Activated CD4-positive, CD25-positive, alpha-beta regulatory T cell treated with anti-CD3 and anti-CD28 coated beads, Interleukin-2, amount 50 U/mL, for 24 hours (primary cell): Measurements from ENCODE around the gene TSKU.

Experiments used
- ATAC-seq, 2 donors: fragments of 150-1000 bp; cut with Tn5 transposase; one replicate each; pipeline ENCODE4 v1.10.0; 2021; ENCODE audit warnings: mild to moderate bottlenecking in 1 of 2, moderate library complexity in 1 of 2

The TSKU gene

DNA sequence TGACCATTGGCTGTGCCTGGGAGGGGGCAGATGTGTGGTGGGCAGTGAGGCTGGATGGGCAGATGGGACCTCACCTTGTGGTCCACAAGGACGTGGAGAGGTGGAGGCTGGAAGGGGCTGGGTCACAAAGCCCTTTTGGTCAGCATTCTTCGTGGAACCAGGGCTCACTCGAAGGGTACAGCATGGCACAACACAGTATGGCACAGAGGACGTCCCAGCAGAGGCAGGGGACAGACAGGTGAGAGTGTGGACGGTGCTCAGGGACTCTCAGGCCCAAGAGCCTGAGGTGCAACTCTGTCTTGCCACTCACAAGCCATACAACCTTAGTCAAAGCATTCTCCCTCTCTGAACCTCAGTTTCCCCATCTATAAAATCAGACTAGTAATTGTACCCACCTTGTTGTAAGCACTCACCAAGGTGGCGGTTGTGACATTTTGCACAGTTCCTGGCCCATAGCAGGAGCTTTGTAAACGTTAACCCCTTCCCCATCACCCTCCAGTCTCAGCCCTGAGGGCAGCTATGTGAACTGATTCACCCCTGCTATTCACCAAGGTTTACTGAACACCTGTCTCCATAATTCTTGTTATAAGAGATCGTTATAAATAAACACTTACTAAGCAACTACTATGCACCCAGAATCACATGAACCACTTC lies 11.6 kb upstream of the TSKU start:
- no peak for ATAC-seq

DNA sequence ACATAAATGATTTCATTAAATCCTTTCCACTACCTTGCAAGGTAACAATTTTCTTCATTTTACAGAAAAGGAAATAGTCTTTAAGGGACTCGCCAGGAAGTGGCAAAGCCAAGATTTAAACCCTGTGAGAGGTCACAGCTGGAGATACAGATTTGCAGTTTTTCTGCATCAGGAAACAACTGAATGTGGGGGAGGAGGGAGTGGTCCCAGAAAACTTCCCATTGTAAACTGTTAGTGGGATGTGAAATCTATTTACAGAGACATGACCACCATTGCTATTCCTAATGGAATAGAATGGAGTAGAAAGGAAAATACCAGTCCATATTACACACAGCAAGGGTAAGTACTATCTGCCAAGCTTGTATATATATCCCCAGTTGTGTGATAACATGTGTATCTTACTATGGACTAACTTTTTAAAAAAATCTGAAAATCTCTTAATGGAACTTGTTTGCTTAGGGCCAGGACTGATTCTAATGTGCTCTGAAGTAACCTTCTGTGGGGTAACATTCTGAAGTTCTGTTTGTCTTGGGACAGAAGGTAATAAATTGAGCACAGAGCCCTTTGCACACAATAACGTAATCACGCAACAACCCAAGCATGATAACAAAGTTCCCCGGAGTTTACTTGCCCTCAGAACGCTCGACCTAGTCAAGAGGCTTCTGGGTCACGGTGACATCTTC lies 10.9 kb upstream of the TSKU start:
- no peak for ATAC-seq

GRCh38 chr11:76772783-76773106 lies 10.4 kb upstream of the TSKU start:
- ATAC-seq, result no peak

GRCh38 chr11:76773921-76774361 lies 9.2 kb upstream of the TSKU start:
- no peak for ATAC-seq

DNA sequence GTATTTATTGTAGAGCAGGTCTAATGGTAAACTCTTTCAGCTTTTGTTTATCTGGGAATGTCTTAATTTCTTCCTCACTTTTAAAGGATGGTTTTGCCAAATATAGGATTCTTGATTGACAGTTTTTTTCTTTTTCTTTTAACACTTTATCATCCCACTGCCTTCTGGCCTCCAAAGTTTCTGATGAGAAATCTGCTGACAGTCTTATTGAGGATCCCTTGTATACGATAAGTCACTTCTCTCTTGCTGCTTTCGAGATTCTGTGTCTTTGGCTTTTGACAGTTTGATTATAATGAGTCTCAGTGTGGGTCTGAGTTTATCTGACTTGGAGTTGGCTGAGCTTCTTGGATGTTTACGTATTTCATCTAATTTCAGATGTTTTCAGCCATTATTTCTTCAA lies 6.7 kb upstream of the TSKU start:
- ATAC-seq, result no peak

- no peak for ATAC-seq
Measured at GRCh38 chr11:76777305-76777704, 5.9 kb upstream of the TSKU start.

GRCh38 chr11:76777876-76778275 lies 5.3 kb upstream of the TSKU start:
- no peak for ATAC-seq

- ATAC-seq, result no peak
Measured at GRCh38 chr11:76778874-76779273, 4.3 kb upstream of the TSKU start.

GRCh38 chr11:76781046-76781801 lies 1.9 kb upstream of the TSKU start:
- ATAC-seq, result no peak

DNA sequence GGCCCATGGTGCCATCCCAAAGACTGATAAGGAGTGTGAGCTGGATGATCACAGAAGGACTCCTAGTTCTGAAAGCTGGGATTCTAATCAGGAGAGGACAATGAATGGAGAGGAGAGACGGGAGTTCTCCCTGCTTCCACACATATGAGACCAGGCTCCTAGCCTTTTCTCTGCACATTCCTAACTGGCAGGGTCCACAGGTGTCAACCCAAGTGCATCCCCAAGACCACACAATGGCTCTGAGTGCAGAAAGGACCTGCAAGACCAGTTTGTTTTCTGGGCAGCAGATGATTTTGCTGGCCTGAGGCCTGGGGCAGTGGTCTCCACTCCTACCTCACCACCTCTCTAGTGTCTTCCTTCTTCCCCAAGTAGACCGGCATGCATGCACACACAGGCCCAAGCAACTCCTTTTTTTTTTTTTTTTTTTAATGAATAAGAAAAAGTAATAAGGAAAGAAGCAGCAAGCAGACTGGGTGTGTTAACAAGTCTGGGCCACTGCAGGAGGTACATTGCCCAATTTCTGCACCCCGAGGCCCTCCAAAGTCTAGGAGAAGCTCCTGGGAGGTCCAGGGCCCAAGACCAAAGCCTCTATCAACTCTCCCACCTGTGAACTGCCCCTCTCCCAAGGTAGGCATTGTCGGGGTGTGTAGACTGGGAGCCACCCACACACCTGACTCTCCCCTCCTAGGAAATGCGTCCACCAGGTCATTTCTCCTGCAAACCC lies 1.2 kb upstream of the TSKU start:
- ATAC-seq, result no peak

GRCh38 chr11:76782531-76783293 lies 444 bp upstream of the TSKU start:
- ATAC-seq, result peak; percentile 50 to 57

GRCh38 chr11:76783896-76784813 lies 999 bp downstream of the TSKU start:
- no peak for ATAC-seq

DNA sequence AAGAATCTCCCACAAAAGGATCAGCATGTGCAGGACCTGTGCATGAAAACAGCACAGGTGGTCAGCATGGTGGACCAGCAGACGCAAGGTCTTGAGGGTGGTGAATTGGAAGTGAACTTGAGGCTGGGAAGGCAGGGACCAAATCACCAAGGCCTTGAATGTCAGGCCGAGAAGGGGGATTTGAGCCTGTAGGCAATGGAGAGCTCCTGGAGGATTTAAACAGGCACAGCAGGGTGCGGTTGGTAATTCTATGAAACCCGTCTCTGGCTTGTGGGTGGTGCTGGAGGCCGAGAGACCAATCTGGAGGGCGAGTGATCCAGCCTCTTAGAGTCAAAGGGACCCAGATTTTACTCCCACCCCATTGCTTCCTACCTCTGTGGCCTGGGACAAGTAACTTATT lies 2.4 kb downstream of the TSKU start:
- ATAC-seq, result no peak

DNA sequence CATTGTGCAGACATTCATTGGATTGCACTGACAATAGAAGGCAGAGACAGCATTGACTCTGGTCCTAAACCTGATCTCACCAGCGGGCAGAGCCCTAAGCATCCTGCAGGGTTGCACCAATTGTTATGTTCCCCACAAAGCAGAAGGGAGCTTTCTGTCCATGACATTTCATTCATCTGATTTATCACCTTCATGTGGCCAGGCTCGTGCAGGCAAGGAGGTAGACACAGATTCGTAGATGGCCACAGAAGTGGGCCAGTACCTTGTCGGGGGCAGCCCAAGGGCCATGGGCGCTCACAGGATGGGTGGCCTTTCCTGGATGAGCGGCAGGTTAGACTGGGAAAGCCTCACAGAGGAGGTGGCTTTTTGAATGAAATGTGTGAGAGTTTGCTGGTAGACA lies 2.9 kb downstream of the TSKU start:
- no peak for ATAC-seq

GRCh38 chr11:76786441-76787014 lies 3.4 kb downstream of the TSKU start:
- no peak for ATAC-seq

DNA sequence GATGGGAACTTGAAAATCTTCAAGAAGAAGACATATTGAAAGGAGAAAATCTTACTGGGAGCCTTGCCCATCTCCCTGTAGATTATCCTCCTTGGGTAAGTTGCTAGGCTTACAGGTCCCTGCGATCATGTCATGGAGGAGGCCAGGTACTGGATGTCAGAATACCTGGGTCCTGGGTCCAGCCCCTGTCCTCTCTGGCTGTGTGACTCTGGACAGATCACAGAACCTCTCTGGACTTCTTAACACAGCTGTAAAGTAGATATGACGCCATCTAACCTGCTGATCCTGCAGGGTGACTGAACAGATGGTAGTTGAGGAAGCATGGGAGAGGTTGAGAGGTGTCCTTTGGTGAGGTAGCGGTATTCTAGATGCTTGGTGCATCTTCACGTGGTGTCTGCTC lies 4.1 kb downstream of the TSKU start:
- no peak for ATAC-seq

DNA sequence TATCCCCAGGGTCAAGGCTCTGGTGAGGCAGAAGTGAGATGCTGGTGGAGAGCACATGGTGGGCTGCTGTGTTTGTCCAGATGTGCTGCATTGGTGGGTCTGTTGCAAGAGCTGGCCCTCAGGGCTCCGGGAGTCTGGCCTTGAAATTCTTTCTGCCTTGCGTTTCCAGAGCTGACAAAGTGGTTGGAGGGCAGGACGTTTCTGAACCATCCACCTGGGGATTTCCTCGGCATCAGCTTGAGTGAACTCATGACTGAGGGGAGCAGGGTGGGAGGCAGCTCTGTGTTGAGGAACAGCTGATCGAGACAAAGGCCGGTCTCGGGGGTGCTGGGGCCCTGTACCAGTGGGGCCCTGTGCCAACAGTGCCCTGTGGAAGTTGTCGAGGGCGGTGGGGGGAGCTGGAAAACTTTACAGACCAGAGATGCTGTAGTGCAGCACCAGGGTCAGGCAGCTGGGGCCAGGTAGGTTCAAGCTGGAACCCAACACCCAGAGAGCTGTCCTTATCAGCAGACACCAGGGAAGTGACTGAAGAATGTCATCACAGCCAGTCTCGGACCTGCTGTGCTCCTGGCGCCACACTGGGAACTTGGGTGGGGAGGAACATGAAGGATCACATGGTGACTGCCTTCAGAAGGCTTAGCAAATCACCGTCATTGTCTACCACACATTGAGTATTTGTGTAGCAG lies 4.9 kb downstream of the TSKU start:
- ATAC-seq, result no peak

DNA sequence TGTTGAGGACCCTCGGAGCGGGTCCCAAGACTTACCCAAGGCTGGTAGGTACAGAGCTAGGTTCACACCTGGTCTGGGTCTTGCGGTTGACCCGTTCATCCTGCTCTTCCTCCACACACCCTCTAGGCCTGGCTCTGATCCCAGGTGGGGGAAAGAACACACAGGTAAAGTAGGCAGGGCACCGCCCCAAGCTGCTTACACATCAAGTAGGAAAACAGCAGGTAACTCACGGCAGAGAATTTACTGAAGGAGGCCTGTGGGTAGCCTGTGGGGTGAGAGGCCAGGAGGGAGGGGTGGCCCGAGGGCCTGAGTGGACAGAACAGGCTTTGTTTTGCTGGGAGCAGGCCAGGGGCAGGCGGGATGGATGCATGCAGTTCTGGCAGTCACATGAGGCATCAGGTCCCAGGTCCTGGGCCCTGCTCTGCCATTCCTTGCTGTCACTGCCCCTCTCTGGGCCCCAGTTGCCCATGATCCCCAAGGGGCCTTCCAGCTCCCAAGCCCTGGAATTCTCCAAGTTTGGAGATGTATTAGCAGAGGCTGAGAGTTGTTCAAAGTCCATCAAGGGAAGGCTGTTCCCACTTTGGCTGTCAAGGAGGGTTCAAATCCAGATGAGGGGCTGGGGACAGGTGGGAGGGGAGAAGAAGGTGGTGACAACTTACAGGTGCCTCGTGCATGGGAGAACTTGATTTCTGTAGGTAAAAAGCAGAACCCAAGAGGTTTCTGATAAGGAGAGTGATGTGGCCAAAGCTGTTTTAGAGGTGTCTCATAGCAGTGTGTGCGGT lies 5.7 kb downstream of the TSKU start:
- no peak for ATAC-seq

DNA sequence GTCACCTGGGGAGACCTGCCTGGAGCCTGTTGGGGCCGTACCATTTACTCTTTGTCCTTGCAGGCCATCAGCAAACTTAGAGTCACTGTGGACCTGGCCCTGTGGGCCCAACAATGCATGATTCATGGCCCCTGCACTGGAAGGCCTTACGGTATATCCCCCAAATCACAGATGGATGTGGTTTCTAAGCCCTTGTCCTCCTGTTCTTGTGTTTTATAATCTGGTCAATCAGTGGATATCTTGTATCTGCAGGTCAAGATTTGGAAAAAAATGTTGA lies 6.2 kb downstream of the TSKU start:
- ATAC-seq, result no peak

GRCh38 chr11:76790251-76790650 lies 7.1 kb downstream of the TSKU start:
- no peak for ATAC-seq
